ENCODE measurements around the gene OR5K2. TPM values are rescaled to one million over a fixed set of nuclear protein-coding genes. Genes with fewer than 3 reads are reported as not detected.

OR5K2 gene
- polyA plus RNA-seq, 1 of the 3 experiments (the other 2 are of a cell fraction): not detected

DNA sequence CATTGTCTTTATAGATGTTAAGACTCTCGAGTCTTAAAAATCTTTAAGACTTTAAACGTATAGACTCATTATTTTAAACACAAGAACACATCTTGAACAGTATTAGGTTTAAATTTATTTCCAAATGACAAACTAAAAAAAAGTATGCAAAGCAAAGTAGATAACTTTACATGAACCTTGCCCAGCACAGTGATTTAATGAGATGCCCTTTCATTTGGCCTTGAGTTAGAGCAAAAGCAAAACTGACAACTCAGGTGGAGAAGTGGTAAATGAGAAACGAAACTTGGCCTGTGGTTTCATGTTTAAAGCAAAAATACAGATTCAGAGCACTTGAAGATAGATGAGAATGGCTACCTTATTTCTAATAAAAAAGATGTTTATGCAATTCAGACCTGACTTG lies 42.9 kb downstream of the OR5K2 start:
- Histone ChIP-seq H3K4me2 (no peak overlapping the region), H3K27ac (ENCODE audit: low read depth in 2 of 2, low read length in 1 of 2) (no peak overlapping the region), H3F3A (replicated peaks; ENCODE audit: insufficient read depth) (peaks cover 3% of the 10 kb centered on the region), H3K9ac (no peak overlapping the region), H4K20me1 (ENCODE audit: insufficient read depth) (no peaks in the 10 kb centered on the region), H3K79me2 (ENCODE audit: insufficient read depth) (no peaks in the 10 kb centered on the region), H3K9me3 (0 out of 2 replicates have a peak, but pooled peaks cover 4% of the 10 kb centered on the region), H3K27me3 (ENCODE audit: insufficient read depth) (peaks cover 4% of the 10 kb centered on the region; the same call in 1 of the 2 replicates), H3K4me3 (ENCODE audit: low read depth in 2 of 2, low read length in 1 of 2) (no peak overlapping the region), H2AFZ (ENCODE audit: low read depth) (no peak overlapping the region), H3K36me3 (replicated peaks in 1 of 2; ENCODE audit: control insufficient read depth in 1 of 2, insufficient read depth in 2 of 2, low read length in 1 of 2) (no peaks in the 10 kb centered on the region), H3K9me2 (no peaks in the 10 kb centered on the region), H3K4me1 (ENCODE audit: control insufficient read depth in 1 of 2, insufficient read depth in 2 of 2, low read depth in 1 of 2, low read length in 1 of 2) (no peaks in the 10 kb centered on the region)
- 42% methylated on average over 3 of the region's 3 CpGs for WGBS (ENCODE audit: low lambda C conversion rate)
- CTCF ChIA-PET: interaction anchor here (1.4 kb wide), 1 partner anchor 13 kb away, joined by 3 read pairs; no protein-coding TSS in a partner anchor
- TF ChIP-seq GABPA (IDR thresholded peaks at IDR 0.05; ENCODE audit: low read depth) (no peak), EP300 (IDR thresholded peaks at IDR 0.05; ENCODE audit: borderline replicate concordance in 1 of 2, low read depth in 1 of 2, low read length in 1 of 2) (no peak), IRF3 (IDR thresholded peaks at IDR 0.05; ENCODE audit: low read depth, low read length) (no peak), ELF1 (IDR thresholded peaks at IDR 0.05) (no peak), TCF12 (IDR thresholded peaks at IDR 0.05) (no peak), YY1 (IDR thresholded peaks at IDR 0.05; ENCODE audit: low read depth) (no peak), RFX5 (IDR thresholded peaks at IDR 0.05; ENCODE audit: low read length) (no peak), MEF2A (IDR thresholded peaks at IDR 0.05; ENCODE audit: borderline replicate concordance, low read depth) (no peak), NRF1 (IDR thresholded peaks at IDR 0.05; ENCODE audit: low read depth, low read length) (no peak)
- TF ChIP-seq, protein P1, sequence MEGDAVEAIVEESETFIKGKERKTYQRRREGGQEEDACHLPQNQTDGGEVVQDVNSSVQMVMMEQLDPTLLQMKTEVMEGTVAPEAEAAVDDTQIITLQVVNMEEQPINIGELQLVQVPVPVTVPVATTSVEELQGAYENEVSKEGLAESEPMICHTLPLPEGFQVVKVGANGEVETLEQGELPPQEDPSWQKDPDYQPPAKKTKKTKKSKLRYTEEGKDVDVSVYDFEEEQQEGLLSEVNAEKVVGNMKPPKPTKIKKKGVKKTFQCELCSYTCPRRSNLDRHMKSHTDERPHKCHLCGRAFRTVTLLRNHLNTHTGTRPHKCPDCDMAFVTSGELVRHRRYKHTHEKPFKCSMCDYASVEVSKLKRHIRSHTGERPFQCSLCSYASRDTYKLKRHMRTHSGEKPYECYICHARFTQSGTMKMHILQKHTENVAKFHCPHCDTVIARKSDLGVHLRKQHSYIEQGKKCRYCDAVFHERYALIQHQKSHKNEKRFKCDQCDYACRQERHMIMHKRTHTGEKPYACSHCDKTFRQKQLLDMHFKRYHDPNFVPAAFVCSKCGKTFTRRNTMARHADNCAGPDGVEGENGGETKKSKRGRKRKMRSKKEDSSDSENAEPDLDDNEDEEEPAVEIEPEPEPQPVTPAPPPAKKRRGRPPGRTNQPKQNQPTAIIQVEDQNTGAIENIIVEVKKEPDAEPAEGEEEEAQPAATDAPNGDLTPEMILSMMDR (IDR thresholded peaks at IDR 0.05): no peak
- DNase-seq: no peak
- POLR2A ChIA-PET: no interaction called here

GRCh38 chr3:98541695-98542094 lies 44.2 kb downstream of the OR5K2 start:
- TF ChIP-seq RFX5 (IDR thresholded peaks at IDR 0.05; ENCODE audit: low read length): no peak
- TF ChIP-seq YY1 (IDR thresholded peaks at IDR 0.05; ENCODE audit: low read depth): no peak
- peaks cover 3% of the 10 kb centered on the region for H3F3A ChIP-seq (replicated peaks; ENCODE audit: insufficient read depth)
- no peak for DNase-seq
- H3K4me2 ChIP-seq: no peak overlapping the region
- H3K9me3 ChIP-seq: 0 out of 2 replicates have a peak, but pooled peaks cover 4% of the 10 kb centered on the region
- no peak overlapping the region for H3K27ac ChIP-seq (ENCODE audit: low read depth in 2 of 2, low read length in 1 of 2)
- H3K79me2 ChIP-seq (ENCODE audit: insufficient read depth): no peaks in the 10 kb centered on the region
- no peak overlapping the region for H3K9ac ChIP-seq
- WGBS (ENCODE audit: low lambda C conversion rate): 12% methylated on average over 1 of the region's 1 CpG
- H3K36me3 ChIP-seq (replicated peaks in 1 of 2; ENCODE audit: control insufficient read depth in 1 of 2, insufficient read depth in 2 of 2, low read length in 1 of 2): no peaks in the 10 kb centered on the region
- H3K4me3 ChIP-seq (ENCODE audit: low read depth in 2 of 2, low read length in 1 of 2): no peak overlapping the region
- no peak overlapping the region for H2AFZ ChIP-seq (ENCODE audit: low read depth)
- no peaks in the 10 kb centered on the region for H3K9me2 ChIP-seq
- ChIA-PET POLR2A (no interaction called here), CTCF (interaction anchor here (1.4 kb wide), 1 partner anchor 11 kb away, joined by 3 read pairs; no protein-coding TSS in a partner anchor)
- H4K20me1 ChIP-seq (ENCODE audit: insufficient read depth): no peaks in the 10 kb centered on the region
- no peaks in the 10 kb centered on the region for H3K4me1 ChIP-seq (ENCODE audit: control insufficient read depth in 1 of 2, insufficient read depth in 2 of 2, low read depth in 1 of 2, low read length in 1 of 2)
- peaks cover 4% of the 10 kb centered on the region; the same call in 1 of the 2 replicates for H3K27me3 ChIP-seq (ENCODE audit: insufficient read depth)

All from SK-N-SH (cell line).